Measurements from ENCODE around the gene ELMO1. TPM values are rescaled to one million over a fixed set of nuclear protein-coding genes. Genes with fewer than 3 reads are reported as not detected.

Gene ELMO1
- polyA plus RNA-seq, 1 donor (not counting 4 experiments of a cell fraction or from before 2014, with no cell fraction given), result not detected

DNA sequence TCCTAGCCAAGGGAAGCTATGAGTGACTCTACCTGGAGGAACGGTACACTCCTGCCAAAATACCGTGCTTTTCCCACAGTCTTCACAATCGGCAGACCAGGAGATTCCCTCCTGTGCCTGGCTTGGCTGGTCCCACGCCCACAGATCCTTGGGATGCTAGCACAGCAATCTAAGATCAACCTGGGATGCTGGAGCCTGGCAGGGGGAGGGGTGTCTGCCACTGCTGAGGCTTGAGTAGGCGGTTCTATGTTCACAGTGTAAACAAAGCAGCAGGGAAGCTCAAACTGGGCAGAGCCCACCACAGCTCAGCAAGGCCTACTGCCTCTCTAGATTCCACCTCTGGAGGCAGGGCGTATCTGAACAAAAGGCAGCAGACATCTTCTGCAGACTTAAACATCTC lies 295.3 kb downstream of the ELMO1 start:
- Histone ChIP-seq H3K4me1 (ENCODE audit: control insufficient read depth, extremely low read depth, insufficient read depth, low read length) (no peaks in the 10 kb centered on the region), H3K9ac (ENCODE audit: control insufficient read depth, extremely low read depth, insufficient read depth, low read length) (no peak overlapping the region), H3K27me3 (ENCODE audit: control insufficient read depth, extremely low read depth, insufficient read depth, low read length) (no peaks in the 10 kb centered on the region), H3K9me1 (ENCODE audit: control insufficient read depth, extremely low read depth, insufficient read depth, low read length) (no peaks in the 10 kb centered on the region), H3K79me2 (ENCODE audit: control insufficient read depth, insufficient read depth, low read length) (no peaks in the 10 kb centered on the region), H4K20me1 (ENCODE audit: control insufficient read depth, extremely low read depth, insufficient read depth, low read length) (no peaks in the 10 kb centered on the region), H3K9me3 (ENCODE audit: control insufficient read depth, low read depth, low read length) (no peaks in the 10 kb centered on the region), H3K36me3 (ENCODE audit: control insufficient read depth in 2 of 2, extremely low read depth in 1 of 2, insufficient read depth in 2 of 2, low read length in 2 of 2) (no peaks in the 10 kb centered on the region), H2AFZ (ENCODE audit: control insufficient read depth, low read length) (no peak overlapping the region), H3K27ac (ENCODE audit: control insufficient read depth, insufficient read depth, low read length) (no peak overlapping the region), H3K4me2 (ENCODE audit: control insufficient read depth, extremely low read depth, insufficient read depth, low read depth, low read length) (no peak overlapping the region), H3K4me3 (ENCODE audit: control insufficient read depth in 2 of 3, extremely low read depth in 1 of 3, insufficient read depth in 2 of 3, low read depth in 1 of 3, low read length in 3 of 3) (no peak overlapping the region)
- DNase-seq (ENCODE audit: low read depth, low spot score), result no peak
- FAIRE-seq, result no peak
- TF ChIP-seq EZH2 (IDR thresholded peaks at IDR 0.05; ENCODE audit: low read length), result no peak
- TF ChIP-seq, protein P1, sequence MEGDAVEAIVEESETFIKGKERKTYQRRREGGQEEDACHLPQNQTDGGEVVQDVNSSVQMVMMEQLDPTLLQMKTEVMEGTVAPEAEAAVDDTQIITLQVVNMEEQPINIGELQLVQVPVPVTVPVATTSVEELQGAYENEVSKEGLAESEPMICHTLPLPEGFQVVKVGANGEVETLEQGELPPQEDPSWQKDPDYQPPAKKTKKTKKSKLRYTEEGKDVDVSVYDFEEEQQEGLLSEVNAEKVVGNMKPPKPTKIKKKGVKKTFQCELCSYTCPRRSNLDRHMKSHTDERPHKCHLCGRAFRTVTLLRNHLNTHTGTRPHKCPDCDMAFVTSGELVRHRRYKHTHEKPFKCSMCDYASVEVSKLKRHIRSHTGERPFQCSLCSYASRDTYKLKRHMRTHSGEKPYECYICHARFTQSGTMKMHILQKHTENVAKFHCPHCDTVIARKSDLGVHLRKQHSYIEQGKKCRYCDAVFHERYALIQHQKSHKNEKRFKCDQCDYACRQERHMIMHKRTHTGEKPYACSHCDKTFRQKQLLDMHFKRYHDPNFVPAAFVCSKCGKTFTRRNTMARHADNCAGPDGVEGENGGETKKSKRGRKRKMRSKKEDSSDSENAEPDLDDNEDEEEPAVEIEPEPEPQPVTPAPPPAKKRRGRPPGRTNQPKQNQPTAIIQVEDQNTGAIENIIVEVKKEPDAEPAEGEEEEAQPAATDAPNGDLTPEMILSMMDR (optimal IDR thresholded peaks at IDR 0.05 in 1 of 3, IDR thresholded peaks at IDR 0.05 in 1 of 3, conservative IDR thresholded peaks at IDR 0.05 in 1 of 3; ENCODE audit: extremely low read depth in 1 of 3, insufficient read depth in 2 of 3, low read length in 3 of 3), result no peak
- dilution Hi-C loops (cut with MboI; ENCODE audit: extremely low pct_ligation_motif_present, low sequenced_read_pairs), result no loop called here

DNA sequence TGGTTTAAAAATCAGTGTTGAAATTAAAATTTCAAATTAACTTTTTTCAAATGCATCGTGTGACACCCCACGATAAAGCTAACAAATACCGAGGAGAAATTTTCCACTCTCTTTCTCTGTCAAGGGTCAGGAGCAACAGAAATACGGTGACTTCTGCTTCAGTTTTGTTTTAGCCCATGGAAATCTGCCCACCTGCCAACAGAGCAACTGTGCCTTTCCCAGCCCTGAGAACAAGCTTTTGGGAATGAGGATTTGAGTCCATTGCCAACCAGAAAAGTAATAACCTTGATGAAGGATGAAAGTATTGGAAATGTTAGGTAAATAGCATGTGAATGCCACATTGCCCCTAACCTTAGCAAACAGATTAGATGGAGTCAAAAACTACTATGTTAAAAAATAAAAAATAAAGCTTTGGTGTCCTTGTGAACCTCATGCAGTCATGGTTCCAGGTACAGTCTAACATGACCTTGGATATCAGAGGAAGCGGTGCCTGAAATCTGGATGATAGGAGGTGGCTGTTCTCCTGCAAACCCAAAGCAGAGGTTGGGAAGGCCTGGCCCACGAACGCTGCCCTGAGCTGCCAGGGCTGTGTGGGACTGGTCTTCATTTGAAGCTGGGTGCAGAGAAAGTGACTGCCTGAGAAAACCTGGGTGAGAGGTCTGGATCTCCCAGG lies 296.8 kb downstream of the ELMO1 start:
- H3K27ac ChIP-seq (ENCODE audit: control insufficient read depth, insufficient read depth, low read length), result no peak overlapping the region
- no peak overlapping the region for H3K4me2 ChIP-seq (ENCODE audit: control insufficient read depth, extremely low read depth, insufficient read depth, low read depth, low read length)
- DNase-seq (ENCODE audit: low read depth, low spot score) (no peak), FAIRE-seq (no peak)
- dilution Hi-C loops (cut with MboI; ENCODE audit: extremely low pct_ligation_motif_present, low sequenced_read_pairs), result no loop called here
- TF ChIP-seq, protein P1 (optimal IDR thresholded peaks at IDR 0.05 in 1 of 3, IDR thresholded peaks at IDR 0.05 in 1 of 3, conservative IDR thresholded peaks at IDR 0.05 in 1 of 3; ENCODE audit: extremely low read depth in 1 of 3, insufficient read depth in 2 of 3, low read length in 3 of 3), result no peak
- no peak for TF ChIP-seq EZH2 (IDR thresholded peaks at IDR 0.05; ENCODE audit: low read length)
- no peaks in the 10 kb centered on the region for H3K79me2 ChIP-seq (ENCODE audit: control insufficient read depth, insufficient read depth, low read length)
- no peaks in the 10 kb centered on the region for H3K27me3 ChIP-seq (ENCODE audit: control insufficient read depth, extremely low read depth, insufficient read depth, low read length)
- H4K20me1 ChIP-seq (ENCODE audit: control insufficient read depth, extremely low read depth, insufficient read depth, low read length), result no peaks in the 10 kb centered on the region
- H3K9me1 ChIP-seq (ENCODE audit: control insufficient read depth, extremely low read depth, insufficient read depth, low read length), result no peaks in the 10 kb centered on the region
- no peaks in the 10 kb centered on the region for H3K4me1 ChIP-seq (ENCODE audit: control insufficient read depth, extremely low read depth, insufficient read depth, low read length)
- no peak overlapping the region for H3K4me3 ChIP-seq (ENCODE audit: control insufficient read depth in 2 of 3, extremely low read depth in 1 of 3, insufficient read depth in 2 of 3, low read depth in 1 of 3, low read length in 3 of 3)
- no peak overlapping the region for H3K9ac ChIP-seq (ENCODE audit: control insufficient read depth, extremely low read depth, insufficient read depth, low read length)
- H3K9me3 ChIP-seq (ENCODE audit: control insufficient read depth, low read depth, low read length), result no peaks in the 10 kb centered on the region
- H2AFZ ChIP-seq (ENCODE audit: control insufficient read depth, low read length), result no peak overlapping the region
- no peaks in the 10 kb centered on the region for H3K36me3 ChIP-seq (ENCODE audit: control insufficient read depth in 2 of 2, extremely low read depth in 1 of 2, insufficient read depth in 2 of 2, low read length in 2 of 2)

Measured in keratinocyte (primary cell).